NCI-H69 (cell line): ENCODE results near the gene HDDC2.

Experiments used
- DNase-seq: peaks from one replicate; lab custom pipeline; 2025; lab: John Stamatoyannopoulos, UW

HDDC2 gene

DNA sequence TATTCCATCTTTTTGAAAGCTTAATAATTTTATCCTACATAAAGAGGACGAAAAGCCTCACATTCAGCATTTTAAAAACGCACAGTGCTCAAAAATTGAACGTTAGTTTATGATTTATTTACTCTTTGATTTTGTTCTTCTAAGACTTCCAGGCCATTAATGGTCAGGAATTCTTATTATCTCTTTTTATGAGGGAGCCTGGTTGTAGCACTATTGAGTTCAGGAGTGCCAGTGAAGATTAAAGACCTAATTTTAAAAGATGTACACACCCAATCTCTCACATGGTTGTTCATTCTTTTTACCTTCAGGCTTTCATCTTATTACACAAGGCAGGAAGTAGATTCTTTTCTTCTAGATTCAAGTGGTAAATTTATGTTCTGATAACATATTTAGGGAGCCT lies 68.6 kb downstream of the HDDC2 start:
- DNase-seq = no peak

DNA sequence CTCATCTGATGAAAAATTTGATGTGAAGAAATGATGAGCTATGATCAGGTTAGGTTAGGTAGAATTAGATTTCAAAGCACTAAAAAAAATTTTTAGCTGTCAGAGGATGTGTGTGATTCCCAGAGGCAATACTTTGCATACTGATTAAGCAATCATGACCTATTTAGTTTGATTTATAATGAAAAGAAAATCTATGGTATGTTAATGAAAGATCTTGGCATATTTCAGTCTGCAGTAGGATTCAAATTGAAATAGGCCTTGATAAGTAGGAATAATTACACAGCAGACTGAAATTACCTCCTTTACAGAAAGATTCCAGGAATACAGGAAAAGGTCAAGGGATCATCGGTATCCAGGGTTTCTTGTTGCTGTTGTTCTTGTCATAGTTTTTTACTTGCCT lies 69.3 kb downstream of the HDDC2 start:
- no peak for DNase-seq

DNA sequence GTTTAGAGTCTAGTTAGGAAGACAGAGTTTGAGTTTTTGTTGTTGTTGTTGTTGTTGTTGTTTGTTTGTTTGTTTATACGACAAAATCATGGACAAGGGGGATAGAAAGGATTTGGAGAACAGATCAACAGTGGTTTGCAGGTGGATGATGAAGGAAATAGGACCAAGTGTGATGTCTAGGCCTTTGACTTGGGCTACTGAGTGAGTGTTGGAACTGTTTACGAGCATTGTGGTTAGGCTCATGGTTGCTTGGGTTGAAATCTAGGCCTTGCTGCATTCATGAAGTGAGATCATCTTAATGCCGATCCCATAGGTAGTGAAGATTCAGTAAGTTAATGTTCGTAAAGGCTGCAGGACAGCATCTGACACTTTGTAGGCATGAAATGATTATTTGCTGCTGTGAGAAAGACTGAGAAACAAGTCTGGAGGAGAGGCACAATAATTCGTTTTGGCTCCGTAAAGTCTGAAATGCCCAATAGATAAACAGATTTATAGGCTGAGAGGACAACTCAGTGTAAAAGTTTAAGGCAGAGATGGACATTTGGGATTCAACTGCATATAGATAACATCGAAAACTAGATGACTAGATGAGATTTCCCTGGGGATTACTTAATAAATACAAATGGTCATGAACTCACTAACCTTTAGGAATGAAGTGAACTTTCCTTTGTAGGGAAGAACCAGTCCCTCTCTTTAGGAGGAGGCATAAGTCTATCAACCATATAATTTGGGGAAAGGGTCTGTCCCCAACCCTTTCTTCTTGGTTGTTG lies 70.0 kb downstream of the HDDC2 start:
- no peak for DNase-seq

DNA sequence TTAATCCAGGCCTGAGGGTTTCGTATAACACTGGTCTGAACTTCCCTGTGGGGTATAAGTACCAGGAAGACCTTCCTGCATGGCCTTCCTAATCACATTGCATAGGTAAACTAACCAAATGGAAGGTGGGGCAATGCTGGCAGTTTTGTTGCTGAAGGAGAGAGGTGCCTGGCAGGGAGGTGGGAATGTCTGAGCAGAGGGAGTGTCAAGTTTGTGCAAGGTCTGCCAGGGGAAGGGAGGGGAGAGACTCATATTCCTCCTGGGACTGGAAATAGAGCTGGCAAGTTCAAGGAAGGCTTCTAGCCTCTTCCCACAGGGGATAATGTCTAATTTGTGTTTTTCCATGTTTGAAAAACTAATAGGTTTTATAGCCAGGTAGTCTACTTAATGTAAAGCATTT lies 70.6 kb downstream of the HDDC2 start:
- peak; percentile 85 for DNase-seq

DNA sequence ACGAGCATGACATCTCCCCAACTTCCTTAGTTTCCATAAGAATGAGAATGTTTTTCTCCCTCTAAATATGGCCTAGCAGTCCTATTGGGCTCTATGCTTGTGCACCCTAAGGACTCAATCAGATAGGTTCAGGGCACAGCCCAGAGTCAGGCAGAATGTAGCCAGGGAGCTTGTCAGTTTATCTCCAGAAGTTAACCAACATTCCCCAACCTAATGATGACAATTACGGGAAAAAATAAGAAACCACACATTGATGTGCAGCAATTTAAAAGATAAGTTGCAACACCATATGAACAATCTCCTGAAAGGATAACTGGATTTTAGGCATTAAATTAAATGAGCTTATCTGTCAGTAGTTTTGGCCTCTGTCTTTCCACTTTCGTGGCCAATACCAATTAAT lies 71.1 kb downstream of the HDDC2 start:
- no peak for DNase-seq

DNA sequence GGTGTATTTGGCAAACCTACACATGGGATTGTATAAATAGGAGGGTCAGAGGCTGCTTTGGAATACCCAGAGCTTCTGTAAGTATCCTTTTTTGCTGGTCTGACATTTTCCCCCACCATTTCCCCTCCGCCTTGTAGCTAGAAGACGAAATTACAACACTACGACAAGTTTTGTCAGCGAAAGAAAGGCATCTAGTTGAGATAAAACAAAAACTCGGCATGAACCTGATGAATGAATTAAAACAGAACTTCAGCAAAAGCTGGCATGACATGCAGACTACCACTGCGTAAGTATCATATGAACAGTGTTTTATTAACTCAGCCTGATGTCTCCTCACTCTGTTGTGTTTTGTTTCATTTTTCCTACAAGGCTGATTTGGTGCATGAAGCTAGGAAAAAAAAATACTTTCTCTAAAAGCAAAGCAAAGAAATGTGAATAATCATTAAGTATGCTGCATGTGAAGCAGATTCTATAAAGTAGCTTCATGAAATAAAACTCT lies 72.7 kb downstream of the HDDC2 start:
- no peak for DNase-seq

DNA sequence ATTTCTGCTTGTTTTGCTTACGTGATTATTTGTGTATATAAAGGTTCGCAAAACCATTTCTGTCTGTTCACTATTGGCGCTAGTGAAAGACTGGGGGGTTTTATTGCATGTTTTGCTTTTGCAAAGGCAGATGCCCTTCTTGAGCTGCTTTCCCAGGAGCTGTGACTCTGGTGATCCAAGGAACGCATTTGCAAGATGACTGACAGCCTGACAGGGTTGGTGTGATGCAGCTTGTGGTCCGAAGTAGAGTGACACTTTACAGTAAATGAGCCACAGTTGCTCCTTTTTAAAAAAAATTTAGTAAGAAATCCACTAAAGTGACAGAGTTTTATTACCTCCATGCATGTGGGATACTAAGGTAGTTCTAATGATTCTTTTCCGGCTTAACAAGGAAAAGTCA lies 74.5 kb downstream of the HDDC2 start:
- no peak for DNase-seq
